22Rv1 (cell line): Measurements from ENCODE around the gene POFUT1.
A peak's percentile ranks its signal among the peaks of the same experiment; 100 is the strongest.

Experiments used
- ZFX ChIP-seq: fragments of 450-650 bp; IDR thresholded peaks from 2 replicates; pipeline ENCODE4 v1.6.1; 2017; ENCODE audit warnings: antibody characterized with exemption, borderline replicate concordance
- TF ChIP-seq, protein P1 (sequence below): fragments of 450-650 bp; IDR thresholded peaks from 2 replicates; pipeline ENCODE4 v1.5.1; 2017; ENCODE audit warnings: mild to moderate bottlenecking

DNA sequence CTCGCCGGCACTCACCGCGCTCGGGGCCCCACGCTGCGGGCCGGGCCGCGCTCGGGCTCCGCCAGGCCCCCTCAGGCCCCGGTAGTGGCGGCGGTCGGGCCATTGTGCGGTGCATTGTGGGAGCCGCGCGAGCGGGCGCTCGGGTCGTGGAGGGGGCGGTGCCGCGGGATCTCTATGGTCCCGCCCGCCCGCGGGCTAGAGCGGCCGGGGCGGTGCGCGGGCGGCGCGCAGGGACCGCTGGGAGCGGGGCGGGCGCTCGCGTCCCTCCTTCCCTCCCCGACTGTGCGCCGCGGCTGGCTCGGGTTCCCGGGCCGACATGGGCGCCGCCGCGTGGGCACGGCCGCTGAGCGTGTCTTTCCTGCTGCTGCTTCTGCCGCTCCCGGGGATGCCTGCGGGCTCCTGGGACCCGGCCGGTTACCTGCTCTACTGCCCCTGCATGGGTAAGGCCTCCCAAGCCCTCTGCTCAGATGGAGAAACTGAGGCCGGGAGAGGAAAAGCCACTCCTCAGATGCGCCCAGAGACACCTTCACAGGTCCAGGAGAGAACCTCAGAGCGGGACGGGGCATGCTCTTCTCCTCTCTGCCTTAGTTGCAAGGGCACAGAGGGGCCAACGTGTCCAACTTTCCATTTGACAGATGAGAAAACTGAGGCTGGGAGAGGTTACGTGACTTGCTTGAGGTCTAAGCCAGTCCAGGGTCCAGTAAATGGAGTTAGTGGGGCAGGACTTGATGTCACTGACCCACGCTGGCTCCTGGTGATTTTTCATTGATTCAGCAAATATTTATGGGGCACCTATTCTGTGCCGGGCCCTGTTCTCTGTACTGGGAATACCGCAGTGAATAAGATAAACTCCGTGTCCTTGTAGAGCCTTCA lies at the start of gene POFUT1, which contains the start of gene PLAGL2:
- no peak for TF ChIP-seq ZFX
- TF ChIP-seq, protein P1, sequence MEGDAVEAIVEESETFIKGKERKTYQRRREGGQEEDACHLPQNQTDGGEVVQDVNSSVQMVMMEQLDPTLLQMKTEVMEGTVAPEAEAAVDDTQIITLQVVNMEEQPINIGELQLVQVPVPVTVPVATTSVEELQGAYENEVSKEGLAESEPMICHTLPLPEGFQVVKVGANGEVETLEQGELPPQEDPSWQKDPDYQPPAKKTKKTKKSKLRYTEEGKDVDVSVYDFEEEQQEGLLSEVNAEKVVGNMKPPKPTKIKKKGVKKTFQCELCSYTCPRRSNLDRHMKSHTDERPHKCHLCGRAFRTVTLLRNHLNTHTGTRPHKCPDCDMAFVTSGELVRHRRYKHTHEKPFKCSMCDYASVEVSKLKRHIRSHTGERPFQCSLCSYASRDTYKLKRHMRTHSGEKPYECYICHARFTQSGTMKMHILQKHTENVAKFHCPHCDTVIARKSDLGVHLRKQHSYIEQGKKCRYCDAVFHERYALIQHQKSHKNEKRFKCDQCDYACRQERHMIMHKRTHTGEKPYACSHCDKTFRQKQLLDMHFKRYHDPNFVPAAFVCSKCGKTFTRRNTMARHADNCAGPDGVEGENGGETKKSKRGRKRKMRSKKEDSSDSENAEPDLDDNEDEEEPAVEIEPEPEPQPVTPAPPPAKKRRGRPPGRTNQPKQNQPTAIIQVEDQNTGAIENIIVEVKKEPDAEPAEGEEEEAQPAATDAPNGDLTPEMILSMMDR = peak; percentile 31
